ENCODE results near the gene LRRN2.

DNA sequence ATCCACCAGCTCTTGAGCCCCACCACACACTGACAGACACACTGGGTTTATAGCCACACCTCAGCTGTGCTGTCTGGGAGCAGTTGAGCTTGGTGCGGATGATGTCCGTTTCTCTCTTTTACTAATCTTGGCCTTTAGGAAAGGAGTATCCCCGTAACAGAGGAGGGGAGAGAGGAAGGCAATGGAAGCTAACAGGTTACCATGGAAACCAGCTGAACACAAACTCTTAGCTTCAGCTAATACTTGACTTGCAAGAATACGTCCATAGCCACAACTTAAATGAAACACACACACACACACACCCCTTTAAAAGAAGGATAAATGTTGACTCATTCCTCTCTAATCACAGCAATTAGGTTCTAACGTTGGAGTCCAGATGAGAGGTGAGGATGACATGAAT is 28.0 kb upstream of the LRRN2 start:
- TF ChIP-seq POLR2A (IDR thresholded peaks at IDR 0.05) = no peak
- TF ChIP-seq, protein P1, sequence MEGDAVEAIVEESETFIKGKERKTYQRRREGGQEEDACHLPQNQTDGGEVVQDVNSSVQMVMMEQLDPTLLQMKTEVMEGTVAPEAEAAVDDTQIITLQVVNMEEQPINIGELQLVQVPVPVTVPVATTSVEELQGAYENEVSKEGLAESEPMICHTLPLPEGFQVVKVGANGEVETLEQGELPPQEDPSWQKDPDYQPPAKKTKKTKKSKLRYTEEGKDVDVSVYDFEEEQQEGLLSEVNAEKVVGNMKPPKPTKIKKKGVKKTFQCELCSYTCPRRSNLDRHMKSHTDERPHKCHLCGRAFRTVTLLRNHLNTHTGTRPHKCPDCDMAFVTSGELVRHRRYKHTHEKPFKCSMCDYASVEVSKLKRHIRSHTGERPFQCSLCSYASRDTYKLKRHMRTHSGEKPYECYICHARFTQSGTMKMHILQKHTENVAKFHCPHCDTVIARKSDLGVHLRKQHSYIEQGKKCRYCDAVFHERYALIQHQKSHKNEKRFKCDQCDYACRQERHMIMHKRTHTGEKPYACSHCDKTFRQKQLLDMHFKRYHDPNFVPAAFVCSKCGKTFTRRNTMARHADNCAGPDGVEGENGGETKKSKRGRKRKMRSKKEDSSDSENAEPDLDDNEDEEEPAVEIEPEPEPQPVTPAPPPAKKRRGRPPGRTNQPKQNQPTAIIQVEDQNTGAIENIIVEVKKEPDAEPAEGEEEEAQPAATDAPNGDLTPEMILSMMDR (IDR thresholded peaks at IDR 0.05) = no peak
- no peak for TF ChIP-seq POLR2AphosphoS5 (IDR thresholded peaks at IDR 0.05)
